Measurements from ENCODE around the gene SLC13A4. TPM values are rescaled to one million over a fixed set of nuclear protein-coding genes. Genes with fewer than 3 reads are reported as not detected.

SLC13A4 gene
- total RNA-seq, 4 donors from 2014 or later: 0.23 to 1.1 (median 0.49) TPM

GRCh38 chr7:135729230-135729629, 1.2 kb upstream of the SLC13A4 start:
- 61 to 65% methylated on average over 5 of the region's 5 CpGs for WGBS, 2 donors

GRCh38 chr7:135726911-135727673, 894 bp downstream of the SLC13A4 start:
- DNase-seq (ENCODE audit: low spot score in 2 of 2): no peak
- intact Hi-C loops (cut with DNase I; ENCODE audit: low total_unique reads): no loop called here
- H3K4me3 ChIP-seq (ENCODE audit: low read depth, poor library complexity, severe bottlenecking): no peak overlapping the region
- 92% methylated on average over 26 to 30 of the region's 30 CpGs for WGBS, 2 donors
- TF ChIP-seq POLR2A (IDR thresholded peaks at IDR 0.05) (no peak), CTCF (IDR thresholded peaks at IDR 0.05) (no peak)

More at GRCh38 chr7:135729230-135729629, 1.2 kb upstream of the SLC13A4 start:
- no peak for TF ChIP-seq CTCF (IDR thresholded peaks at IDR 0.05)
- TF ChIP-seq POLR2A (IDR thresholded peaks at IDR 0.05): no peak
- no peak for DNase-seq (ENCODE audit: low spot score in 2 of 2)
- intact Hi-C loops (cut with DNase I; ENCODE audit: low total_unique reads): no loop called here
- no peak overlapping the region for H3K4me3 ChIP-seq (ENCODE audit: low read depth, poor library complexity, severe bottlenecking)

GRCh38 chr7:135726276-135726788, 1.7 kb downstream of the SLC13A4 start:
- TF ChIP-seq CTCF (IDR thresholded peaks at IDR 0.05) (no peak), POLR2A (IDR thresholded peaks at IDR 0.05) (no peak)
- 64 to 69% methylated on average over 5 of the region's 5 CpGs for WGBS, 2 donors
- no peak for DNase-seq (ENCODE audit: low spot score in 2 of 2)
- H3K4me3 ChIP-seq (ENCODE audit: low read depth, poor library complexity, severe bottlenecking): no peak overlapping the region
- intact Hi-C loops (cut with DNase I; ENCODE audit: low total_unique reads): no loop called here

- TF ChIP-seq CTCF (IDR thresholded peaks at IDR 0.05): no peak
- TF ChIP-seq POLR2A (IDR thresholded peaks at IDR 0.05): no peak
- no peak overlapping the region for H3K4me3 ChIP-seq (ENCODE audit: low read depth, poor library complexity, severe bottlenecking)
- 55 to 65% methylated on average over 7 of the region's 7 CpGs for WGBS, 2 donors
- DNase-seq (ENCODE audit: low spot score in 2 of 2): no peak
- intact Hi-C loops (cut with DNase I; ENCODE audit: low total_unique reads): no loop called here
These were observed 4.6 kb downstream of the SLC13A4 start for GRCh38 chr7:135723411-135723810.

- TF ChIP-seq CTCF (IDR thresholded peaks at IDR 0.05) (no peak), POLR2A (IDR thresholded peaks at IDR 0.05) (no peak)
- intact Hi-C loops (cut with DNase I; ENCODE audit: low total_unique reads): loop anchor here (1.0 kb wide), 1 partner anchor 49 kb away; no protein-coding TSS in a partner anchor
- no peak overlapping the region for H3K4me3 ChIP-seq (ENCODE audit: low read depth, poor library complexity, severe bottlenecking)
- WGBS, 2 donors: 95% methylated on average over 20 to 21 of the region's 21 CpGs
- DNase-seq (ENCODE audit: low spot score in 2 of 2): no peak
These were observed 6.7 kb downstream of the SLC13A4 start for GRCh38 chr7:135721198-135721820.

Data from lower leg skin (tissue), 4 donors.